ENCODE measurements around the gene CPTP. TPM values are rescaled to one million over a fixed set of nuclear protein-coding genes. Genes with fewer than 3 reads are reported as not detected.

CPTP gene
- total RNA-seq, 1 donor from 2014 or later = 10.8 TPM

DNA sequence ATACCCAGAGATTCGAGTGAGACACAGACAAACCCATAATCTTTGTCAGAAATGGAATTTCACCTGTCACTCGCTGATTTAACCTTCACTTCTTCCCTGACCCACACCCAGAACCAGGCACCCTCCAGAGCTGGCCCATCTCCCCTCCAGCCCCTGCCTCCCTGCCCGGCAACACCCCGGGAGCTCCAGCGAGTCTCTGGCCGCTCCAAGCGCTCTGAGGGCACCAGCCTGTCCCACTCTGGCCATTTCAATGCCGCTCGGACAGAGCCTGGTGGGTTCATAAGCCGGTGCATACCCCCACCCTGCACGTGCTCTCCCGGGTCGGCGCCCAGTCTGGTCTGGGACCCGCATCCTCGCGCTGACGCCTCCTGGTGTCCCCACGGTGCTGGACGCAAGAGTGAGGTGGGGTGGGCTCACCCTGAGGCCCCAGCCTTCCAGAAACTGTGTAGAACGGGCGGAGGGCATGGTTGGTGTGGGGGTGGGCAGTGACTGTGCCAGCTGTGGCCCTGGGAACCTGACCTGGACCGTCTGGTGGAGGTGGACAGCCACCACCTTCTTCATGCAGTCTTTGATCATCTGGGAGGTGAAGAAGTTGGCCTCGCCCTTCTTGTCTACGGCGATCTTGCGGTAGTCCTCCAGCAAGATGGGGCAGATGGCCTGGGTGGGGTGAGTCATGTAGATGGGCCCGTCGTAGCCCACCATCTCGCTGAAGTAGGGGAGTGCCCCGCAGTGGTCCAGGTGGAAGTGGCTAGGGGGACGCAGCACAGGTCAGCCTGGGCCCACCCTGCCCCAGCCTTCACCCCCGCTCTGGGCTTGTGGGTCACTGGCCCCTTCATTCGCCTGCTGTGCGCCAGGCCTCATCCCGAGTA is 5.6 kb upstream of the CPTP start:
- no peak for DNase-seq (ENCODE audit: low read depth in 2 of 2)

DNA sequence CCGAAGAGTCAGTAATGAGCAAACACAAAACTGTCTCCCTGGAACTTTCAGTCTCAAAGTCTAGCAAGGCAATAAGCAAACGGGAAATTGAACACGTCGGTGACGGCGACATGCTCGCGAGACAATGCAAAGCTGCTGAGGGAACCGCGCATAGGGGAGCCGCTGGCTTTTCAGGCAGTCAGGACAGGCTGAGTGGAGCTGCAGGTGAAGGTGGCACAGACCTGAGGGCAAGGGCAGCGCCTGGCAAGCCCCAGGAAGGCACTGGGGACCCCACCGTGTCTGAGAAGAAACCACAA is 5.0 kb upstream of the CPTP start:
- DNase-seq (ENCODE audit: low read depth in 2 of 2) = no peak

DNA sequence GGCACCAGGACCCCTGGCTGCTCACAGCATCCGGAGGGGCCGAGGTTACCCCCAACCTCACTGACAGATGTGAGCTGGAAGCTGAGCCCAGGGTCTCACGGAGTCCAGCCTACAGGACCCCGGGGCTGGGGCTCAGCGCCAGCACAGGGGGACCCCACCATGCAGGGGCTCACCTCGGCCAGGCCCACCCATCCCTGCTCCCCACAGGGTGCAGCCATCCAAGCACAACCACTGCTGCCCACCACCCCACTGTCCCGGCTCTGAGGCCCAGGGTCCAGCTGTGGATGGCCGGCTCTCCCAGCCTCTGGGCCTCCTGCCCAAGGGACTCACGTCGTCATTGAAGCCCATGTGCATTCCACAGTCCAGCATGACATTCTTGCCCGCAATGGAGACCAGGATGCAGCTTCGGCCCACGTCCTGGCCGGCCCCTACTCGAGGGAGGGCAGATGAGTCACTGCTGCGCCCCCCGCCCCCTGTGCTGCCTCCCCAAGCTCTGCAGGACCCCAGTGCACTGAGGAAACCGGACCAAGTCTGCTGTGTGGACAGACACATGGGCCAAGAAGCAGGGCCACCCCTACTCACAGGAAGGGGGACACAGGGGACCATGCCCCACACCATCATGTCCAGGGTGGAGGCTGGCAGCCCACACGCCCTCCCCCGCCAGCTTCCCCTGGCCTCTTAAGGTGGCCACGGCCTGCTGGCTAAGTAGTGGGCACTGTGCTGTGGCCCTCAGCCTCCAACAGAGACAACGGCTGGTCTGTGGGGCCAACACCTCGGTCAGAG is 3.7 kb upstream of the CPTP start:
- no peak for DNase-seq (ENCODE audit: low read depth in 2 of 2)

DNA sequence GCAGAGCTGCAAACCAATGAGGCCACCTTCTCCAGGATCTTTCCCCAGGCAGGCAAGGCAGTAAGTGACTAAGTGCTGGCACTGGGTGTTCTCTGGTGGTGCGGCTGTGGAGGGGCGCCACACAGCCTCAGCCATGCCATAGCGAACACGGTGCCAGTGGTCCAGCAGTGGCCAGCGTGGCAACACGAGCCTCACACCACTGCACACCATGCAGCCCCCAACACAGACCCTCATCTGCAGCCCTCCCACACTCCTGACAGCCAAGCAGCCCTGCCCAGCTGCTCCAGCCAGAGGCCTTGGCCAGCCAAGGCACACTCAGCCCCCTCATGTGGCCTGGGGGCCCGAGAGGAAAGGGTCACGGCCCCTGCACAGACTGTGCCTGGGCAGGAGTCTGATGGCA is 3.1 kb upstream of the CPTP start:
- no peak for DNase-seq (ENCODE audit: low read depth in 2 of 2)

DNA sequence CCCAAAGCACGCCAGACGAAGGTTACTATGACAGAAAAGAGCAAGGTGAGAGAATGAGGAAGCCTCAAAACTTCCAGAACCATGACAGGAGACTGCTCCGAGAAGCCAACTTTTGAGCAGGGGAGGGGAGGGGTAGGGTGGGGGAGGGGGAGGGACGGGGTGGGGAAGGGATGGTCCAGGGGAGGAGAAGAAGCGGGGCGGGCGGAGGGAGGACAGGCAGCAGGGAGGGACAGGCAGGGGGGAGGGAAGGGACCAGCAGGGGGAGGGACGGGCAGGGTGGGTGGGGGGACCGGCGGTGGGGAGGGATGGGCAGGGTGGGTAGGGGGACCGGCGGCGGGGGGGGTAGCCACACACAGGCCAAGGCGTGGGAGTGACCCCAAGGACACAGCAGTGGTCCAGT is 2.2 kb upstream of the CPTP start:
- DNase-seq (ENCODE audit: low read depth in 2 of 2) = no peak

DNA sequence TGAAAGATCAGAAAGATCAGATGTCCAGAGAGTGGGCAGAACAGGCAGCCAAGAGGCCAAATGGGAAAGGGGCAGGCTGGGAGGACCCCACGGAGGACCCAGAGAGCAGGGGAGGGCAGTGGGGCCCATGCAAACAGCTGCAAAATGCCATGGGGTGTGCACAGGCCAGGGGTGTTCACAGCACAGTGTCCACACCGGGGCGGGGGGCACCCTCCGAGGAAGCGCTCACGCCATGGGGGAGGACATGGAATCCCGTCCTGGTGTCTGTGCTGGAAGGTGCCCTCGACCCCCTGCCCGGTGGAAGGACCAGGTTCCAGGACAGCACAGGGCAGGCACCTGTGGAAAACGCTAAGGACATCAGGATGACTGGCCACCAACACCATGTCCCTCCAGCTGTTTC is 1.6 kb upstream of the CPTP start:
- DNase-seq (ENCODE audit: low read depth in 2 of 2) = no peak

DNA sequence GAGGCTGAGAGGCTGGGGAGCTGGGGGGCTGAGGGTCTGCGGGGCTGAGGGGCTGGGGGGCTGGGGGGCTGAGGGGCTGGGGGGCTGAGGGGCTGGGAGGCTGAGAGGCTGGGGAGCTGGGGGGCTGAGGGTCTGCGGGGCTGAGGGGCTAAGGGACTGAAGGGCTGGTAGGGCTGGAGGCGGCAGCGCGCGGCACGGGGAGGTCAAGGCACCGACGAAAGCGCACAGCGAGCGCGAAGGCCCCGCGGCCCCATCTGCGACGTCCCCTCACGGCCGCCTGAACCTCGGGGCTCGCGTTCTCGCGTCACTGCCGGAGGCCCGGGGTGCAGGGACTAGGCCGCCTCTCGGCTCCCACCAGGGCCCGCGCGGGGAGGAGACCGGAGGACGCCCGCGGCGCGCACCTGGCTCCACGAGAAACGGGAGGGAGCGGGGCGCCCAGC is 498 bp upstream of the CPTP start:
- no peak for DNase-seq (ENCODE audit: low read depth in 2 of 2)

DNA sequence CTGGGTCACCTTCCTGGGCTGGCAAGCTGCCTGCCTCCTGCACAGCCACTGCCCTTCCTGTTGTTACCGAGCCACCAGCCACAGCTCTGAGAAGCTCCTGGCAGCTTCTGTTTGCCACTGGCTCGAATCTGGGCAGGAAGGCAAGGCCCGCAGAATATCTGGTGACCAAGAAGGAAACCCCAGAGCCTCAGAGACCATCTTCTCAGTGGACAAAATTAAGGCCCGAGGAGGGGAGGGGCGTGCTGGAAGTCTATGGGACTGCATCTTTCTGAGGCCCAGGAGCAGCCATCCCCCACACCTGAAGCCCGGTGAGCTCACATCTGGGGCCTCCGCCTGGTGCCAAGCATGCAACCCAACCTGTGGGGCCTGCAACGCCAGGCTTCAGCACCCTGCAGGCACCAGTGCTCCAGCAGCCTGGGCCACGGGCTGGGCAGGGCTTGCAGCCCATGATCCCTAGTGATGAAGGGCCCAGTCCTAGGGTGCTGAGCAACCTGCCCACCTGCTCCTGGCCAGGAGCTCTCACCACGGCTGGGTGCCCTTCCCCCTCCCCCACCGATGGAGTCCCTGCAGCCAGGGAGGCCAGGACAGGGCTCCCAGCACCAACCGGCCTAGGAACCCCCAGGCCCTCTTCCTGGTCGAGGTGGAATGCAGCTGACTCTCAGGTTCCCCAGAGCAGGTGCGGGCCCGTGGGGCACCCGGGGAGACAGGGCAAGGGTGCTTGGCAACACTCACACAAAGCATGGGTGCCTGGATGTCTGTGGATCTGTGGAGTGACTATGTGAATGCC is 879 bp downstream of the CPTP start:
- DNase-seq (ENCODE audit: low read depth in 2 of 2) = peak; percentile 30 to 67

DNA sequence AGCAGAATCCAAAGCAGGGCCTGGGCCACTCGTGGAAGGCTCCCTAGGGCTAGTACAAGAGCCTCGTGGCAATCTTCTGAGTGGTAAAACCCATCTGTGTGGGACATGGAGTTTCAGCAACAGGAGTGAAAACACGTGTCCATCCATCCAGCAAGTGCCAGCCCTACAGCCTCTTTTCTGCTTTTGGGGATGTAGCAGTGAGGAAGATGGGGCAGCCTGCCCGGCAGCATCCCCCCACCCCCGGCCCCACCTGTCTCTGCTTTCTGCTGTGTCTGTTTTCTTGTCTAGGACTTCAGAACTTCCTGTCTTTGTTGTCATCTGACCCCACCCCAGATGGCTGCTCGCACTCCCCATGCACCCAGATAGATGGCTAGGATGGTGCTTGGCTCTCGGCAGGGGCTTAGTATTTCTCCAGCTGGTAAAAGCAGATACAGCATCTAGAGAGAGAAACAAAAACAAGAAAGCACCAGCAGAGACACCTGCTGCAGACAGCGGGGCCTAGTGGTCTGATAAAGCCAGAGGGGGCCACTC is 1.5 kb downstream of the CPTP start:
- DNase-seq (ENCODE audit: low read depth in 2 of 2) = no peak

DNA sequence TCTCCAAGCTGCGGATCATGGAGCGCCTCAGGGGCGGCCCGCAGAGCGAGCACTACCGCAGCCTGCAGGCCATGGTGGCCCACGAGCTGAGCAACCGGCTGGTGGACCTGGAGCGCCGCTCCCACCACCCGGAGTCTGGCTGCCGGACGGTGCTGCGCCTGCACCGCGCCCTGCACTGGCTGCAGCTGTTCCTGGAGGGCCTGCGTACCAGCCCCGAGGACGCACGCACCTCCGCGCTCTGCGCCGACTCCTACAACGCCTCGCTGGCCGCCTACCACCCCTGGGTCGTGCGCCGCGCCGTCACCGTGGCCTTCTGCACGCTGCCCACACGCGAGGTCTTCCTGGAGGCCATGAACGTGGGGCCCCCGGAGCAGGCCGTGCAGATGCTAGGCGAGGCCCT is 2.7 kb downstream of the CPTP start:
- DNase-seq (ENCODE audit: low read depth in 2 of 2) = no peak

DNA sequence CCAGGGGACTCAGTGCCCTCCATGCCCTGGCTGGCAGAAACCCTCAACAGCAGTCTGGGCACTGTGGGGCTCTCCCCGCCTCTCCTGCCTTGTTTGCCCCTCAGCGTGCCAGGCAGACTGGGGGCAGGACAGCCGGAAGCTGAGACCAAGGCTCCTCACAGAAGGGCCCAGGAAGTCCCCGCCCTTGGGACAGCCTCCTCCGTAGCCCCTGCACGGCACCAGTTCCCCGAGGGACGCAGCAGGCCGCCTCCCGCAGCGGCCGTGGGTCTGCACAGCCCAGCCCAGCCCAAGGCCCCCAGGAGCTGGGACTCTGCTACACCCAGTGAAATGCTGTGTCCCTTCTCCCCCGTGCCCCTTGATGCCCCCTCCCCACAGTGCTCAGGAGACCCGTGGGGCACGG is 3.7 kb downstream of the CPTP start:
- DNase-seq (ENCODE audit: low read depth in 2 of 2) = no peak

DNA sequence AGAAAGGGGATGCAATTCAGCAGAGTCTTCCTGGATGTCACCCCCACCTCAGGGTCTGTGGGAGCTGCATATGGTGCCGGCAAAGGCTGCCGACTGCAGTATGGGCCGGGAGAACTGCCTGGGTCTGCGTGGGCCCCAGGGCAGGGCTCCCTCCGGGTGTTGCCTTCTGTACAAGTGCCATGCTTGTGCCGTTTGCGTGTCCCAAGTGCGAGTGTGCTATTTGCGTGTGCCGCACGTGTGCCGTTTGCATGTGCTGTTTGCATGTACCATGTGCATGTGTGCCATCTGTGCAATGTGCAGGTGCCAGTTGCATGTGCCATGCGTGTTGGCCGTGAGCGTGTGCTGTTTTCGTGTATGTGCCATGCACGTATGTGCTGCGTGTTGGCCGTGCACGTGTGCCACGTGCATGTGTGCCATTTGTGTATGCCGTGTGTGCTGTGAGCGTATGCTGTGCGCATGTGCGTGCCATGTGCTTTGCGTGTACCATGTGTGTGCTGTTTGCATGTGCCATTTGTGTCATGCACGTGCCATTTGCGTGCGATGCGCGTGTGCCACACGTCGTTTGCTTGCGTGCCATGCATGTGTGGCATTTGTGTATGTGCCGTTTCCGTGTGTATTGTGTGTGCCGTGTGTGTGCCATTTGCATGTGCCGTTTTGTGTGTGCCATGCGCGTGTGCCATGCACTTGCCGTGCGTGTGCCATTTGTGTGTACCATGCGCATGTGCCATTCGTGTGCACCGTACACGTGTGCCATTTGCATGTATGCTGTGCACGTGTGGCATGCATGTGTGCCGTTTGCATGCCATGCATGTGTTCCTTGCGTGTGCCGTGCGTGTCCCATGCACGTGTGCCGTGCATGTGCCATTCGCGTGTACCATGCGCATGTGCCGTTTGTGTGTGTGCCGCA is 5.0 kb downstream of the CPTP start:
- no peak for DNase-seq (ENCODE audit: low read depth in 2 of 2)

DNA sequence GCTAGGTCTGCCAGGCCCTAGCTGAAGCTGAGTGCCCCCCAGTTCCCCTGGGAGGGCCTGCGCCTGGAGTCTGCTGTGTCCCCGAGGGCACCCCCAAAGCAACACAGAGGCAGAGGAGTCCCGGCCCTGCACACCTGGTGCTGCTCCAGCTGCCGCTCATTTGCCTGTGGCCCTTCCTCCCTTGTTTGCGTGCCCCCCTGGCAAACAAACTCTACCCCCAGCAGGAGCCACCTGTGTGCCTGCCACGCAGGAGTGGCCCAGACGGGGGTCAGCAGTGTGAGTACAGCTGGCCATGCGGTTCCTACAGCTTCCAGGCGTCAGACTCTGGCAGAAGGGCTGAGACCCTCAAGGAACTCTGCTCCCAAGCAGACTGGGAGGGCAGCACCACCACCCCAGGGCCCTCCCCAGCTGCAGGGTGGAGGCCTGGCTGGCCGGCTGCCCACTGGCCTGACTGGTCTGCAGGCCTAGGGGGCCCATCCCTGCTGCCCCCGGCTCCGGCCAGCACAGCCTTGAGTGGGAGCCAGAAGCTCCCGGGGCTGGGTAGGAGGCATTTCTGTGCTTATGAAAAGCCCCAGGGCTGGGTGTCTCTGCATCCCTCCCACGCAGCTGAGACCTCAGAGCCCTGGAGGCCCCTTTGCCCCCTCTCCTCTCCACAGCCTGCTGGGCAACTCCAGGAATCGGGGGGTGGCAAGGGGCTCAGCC is 5.9 kb downstream of the CPTP start:
- no peak for DNase-seq (ENCODE audit: low read depth in 2 of 2)

DNA sequence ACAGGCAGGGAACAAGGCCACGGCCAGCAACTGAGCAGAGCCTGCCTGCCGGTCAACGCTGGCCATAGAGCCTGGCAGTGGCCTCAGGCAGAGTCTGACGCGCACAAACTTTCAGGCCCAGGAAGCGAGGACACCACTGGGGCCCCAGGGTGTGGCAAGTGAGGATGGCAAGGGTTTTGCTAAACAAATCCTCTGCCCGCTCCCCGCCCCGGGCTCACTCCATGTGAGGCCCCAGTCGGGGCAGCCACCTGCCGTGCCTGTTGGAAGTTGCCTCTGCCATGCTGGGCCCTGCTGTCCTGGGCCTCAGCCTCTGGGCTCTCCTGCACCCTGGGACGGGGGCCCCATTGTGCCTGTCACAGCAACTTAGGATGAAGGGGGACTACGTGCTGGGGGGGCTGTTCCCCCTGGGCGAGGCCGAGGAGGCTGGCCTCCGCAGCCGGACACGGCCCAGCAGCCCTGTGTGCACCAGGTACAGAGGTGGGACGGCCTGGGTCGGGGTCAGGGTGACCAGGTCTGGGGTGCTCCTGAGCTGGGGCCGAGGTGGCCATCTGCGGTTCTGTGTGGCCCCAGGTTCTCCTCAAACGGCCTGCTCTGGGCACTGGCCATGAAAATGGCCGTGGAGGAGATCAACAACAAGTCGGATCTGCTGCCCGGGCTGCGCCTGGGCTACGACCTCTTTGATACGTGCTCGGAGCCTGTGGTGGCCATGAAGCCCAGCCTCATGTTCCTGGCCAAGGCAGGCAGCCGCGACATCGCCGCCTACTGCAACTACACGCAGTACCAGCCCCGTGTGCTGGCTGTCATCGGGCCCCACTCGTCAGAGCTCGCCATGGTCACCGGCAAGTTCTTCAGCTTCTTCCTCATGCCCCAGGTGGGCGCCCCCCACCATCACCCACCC is 6.7 kb downstream of the CPTP start, which contains the start of gene TAS1R3:
TSS of gene TAS1R3 (plus strand) at position 213 of the 898 bp plus-strand sequence. CDS start at position 279, 66 bp downstream.
- no peak for DNase-seq (ENCODE audit: low read depth in 2 of 2)

DNA sequence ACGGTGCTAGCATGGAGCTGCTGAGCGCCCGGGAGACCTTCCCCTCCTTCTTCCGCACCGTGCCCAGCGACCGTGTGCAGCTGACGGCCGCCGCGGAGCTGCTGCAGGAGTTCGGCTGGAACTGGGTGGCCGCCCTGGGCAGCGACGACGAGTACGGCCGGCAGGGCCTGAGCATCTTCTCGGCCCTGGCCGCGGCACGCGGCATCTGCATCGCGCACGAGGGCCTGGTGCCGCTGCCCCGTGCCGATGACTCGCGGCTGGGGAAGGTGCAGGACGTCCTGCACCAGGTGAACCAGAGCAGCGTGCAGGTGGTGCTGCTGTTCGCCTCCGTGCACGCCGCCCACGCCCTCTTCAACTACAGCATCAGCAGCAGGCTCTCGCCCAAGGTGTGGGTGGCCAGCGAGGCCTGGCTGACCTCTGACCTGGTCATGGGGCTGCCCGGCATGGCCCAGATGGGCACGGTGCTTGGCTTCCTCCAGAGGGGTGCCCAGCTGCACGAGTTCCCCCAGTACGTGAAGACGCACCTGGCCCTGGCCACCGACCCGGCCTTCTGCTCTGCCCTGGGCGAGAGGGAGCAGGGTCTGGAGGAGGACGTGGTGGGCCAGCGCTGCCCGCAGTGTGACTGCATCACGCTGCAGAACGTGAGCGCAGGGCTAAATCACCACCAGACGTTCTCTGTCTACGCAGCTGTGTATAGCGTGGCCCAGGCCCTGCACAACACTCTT is 7.6 kb downstream of the CPTP start:
- DNase-seq (ENCODE audit: low read depth in 2 of 2) = no peak

DNA sequence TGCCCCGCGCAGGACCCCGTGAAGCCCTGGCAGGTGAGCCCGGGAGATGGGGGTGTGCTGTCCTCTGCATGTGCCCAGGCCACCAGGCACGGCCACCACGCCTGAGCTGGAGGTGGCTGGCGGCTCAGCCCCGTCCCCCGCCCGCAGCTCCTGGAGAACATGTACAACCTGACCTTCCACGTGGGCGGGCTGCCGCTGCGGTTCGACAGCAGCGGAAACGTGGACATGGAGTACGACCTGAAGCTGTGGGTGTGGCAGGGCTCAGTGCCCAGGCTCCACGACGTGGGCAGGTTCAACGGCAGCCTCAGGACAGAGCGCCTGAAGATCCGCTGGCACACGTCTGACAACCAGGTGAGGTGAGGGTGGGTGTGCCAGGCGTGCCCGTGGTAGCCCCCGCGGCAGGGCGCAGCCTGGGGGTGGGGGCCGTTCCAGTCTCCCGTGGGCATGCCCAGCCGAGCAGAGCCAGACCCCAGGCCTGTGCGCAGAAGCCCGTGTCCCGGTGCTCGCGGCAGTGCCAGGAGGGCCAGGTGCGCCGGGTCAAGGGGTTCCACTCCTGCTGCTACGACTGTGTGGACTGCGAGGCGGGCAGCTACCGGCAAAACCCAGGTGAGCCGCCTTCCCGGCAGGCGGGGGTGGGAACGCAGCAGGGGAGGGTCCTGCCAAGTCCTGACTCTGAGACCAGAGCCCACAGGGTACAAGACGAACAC is 8.3 kb downstream of the CPTP start:
- DNase-seq (ENCODE audit: low read depth in 2 of 2) = no peak

DNA sequence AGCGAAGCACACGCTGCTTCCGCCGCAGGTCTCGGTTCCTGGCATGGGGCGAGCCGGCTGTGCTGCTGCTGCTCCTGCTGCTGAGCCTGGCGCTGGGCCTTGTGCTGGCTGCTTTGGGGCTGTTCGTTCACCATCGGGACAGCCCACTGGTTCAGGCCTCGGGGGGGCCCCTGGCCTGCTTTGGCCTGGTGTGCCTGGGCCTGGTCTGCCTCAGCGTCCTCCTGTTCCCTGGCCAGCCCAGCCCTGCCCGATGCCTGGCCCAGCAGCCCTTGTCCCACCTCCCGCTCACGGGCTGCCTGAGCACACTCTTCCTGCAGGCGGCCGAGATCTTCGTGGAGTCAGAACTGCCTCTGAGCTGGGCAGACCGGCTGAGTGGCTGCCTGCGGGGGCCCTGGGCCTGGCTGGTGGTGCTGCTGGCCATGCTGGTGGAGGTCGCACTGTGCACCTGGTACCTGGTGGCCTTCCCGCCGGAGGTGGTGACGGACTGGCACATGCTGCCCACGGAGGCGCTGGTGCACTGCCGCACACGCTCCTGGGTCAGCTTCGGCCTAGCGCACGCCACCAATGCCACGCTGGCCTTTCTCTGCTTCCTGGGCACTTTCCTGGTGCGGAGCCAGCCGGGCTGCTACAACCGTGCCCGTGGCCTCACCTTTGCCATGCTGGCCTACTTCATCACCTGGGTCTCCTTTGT is 9.1 kb downstream of the CPTP start:
- DNase-seq (ENCODE audit: low read depth in 2 of 2) = no peak
